HG02588 (cell line): ENCODE measurements around the gene HHATL.

Source experiments
- ATAC-seq: cut with Tn5 transposase; IDR thresholded peaks from one replicate; pipeline ENCODE4 v1.9.1; 2021; ENCODE audit warnings: mild to moderate bottlenecking, moderate library complexity; ENCODE audit not compliant: unreplicated experiment

Gene HHATL

GRCh38 chr3:42699511-42699971, 3.1 kb downstream of the HHATL start:
- no peak for ATAC-seq

- ATAC-seq, result no peak
Observed at GRCh38 chr3:42698911-42699230, 3.7 kb downstream of the HHATL start.

- ATAC-seq, result no peak
Observed at GRCh38 chr3:42698216-42698910, 4.2 kb downstream of the HHATL start.

GRCh38 chr3:42697289-42698051, 5.1 kb downstream of the HHATL start:
- ATAC-seq, result no peak

GRCh38 chr3:42696356-42697288, 6.0 kb downstream of the HHATL start:
- ATAC-seq, result no peak

GRCh38 chr3:42694366-42694765, 8.2 kb downstream of the HHATL start:
- no peak for ATAC-seq

GRCh38 chr3:42693530-42693930, 9.1 kb downstream of the HHATL start:
- no peak for ATAC-seq

GRCh38 chr3:42692667-42693529, 9.7 kb downstream of the HHATL start:
- no peak for ATAC-seq

GRCh38 chr3:42691816-42692666, 10.6 kb downstream of the HHATL start:
- no peak for ATAC-seq

GRCh38 chr3:42690766-42691680, 11.6 kb downstream of the HHATL start:
- ATAC-seq, result no peak

- no peak for ATAC-seq
Observed at GRCh38 chr3:42690191-42690590, 12.4 kb downstream of the HHATL start.

- ATAC-seq, result no peak
Observed at GRCh38 chr3:42689421-42690014, 13.1 kb downstream of the HHATL start.

GRCh38 chr3:42688487-42689420, 13.8 kb downstream of the HHATL start:
- no peak for ATAC-seq

GRCh38 chr3:42688016-42688415, 14.6 kb downstream of the HHATL start:
- no peak for ATAC-seq

- ATAC-seq, result no peak
Observed at GRCh38 chr3:42686832-42687650, 15.6 kb downstream of the HHATL start.
